ENCODE results near the gene SPDYE9. TPM values are rescaled to one million over a fixed set of nuclear protein-coding genes. Genes with fewer than 3 reads are reported as not detected.
"Not testable (repeated sequence)": the region's sequence is repeated elsewhere in the genome, so short reads cannot be mapped to it uniquely, and the experiment has no call there.

Gene SPDYE9
- total RNA-seq: not detected
- under 1 TPM in 1 of 4 donors, not detected in 3; 0.15 TPM for polyA plus RNA-seq

- H3K27me3 Mint-ChIP-seq; H3K9me3 Mint-ChIP-seq; ATAC-seq (ENCODE audit: low read depth in 2 of 2); H3K36me3 ChIP-seq (ENCODE audit: control insufficient read depth, insufficient read depth, low read length); H3K4me1 Mint-ChIP-seq; H3K9me3 ChIP-seq (ENCODE audit: control insufficient read depth in 2 of 2, low read length in 2 of 2); H3K4me3 Mint-ChIP-seq; H3K27ac ChIP-seq (ENCODE audit: insufficient read depth, low read length, poor library complexity, severe bottlenecking); H3K27ac Mint-ChIP-seq; H3K36me3 Mint-ChIP-seq; DNase-seq; H3K27me3 ChIP-seq (ENCODE audit: control insufficient read depth, insufficient read depth, low read length); H3K4me1 ChIP-seq (ENCODE audit: control insufficient read depth, insufficient read depth, low read length, poor library complexity, severe bottlenecking); H3K4me3 ChIP-seq (ENCODE audit: low read depth, low read length): not testable (repeated sequence)
Measured at GRCh38 chr7:73085938-73086337, at the start of gene SPDYE9. Gene SPDYE9 (minus strand): TSS chr7:73086038. CDS start chr7:73084238, 1,800 bp downstream.

GRCh38 chr7:73134866-73135265 lies 49.0 kb upstream of the SPDYE9 start:
- H3K36me3 Mint-ChIP-seq; H3K9me3 ChIP-seq (ENCODE audit: control insufficient read depth in 2 of 2, low read length in 2 of 2); H3K4me1 ChIP-seq (ENCODE audit: control insufficient read depth, insufficient read depth, low read length, poor library complexity, severe bottlenecking); ATAC-seq (ENCODE audit: low read depth in 2 of 2); H3K4me3 Mint-ChIP-seq; H3K4me3 ChIP-seq (ENCODE audit: low read depth, low read length); H3K27ac Mint-ChIP-seq; H3K27me3 Mint-ChIP-seq; H3K36me3 ChIP-seq (ENCODE audit: control insufficient read depth, insufficient read depth, low read length); H3K27me3 ChIP-seq (ENCODE audit: control insufficient read depth, insufficient read depth, low read length); H3K4me1 Mint-ChIP-seq; H3K27ac ChIP-seq (ENCODE audit: insufficient read depth, low read length, poor library complexity, severe bottlenecking); DNase-seq; H3K9me3 Mint-ChIP-seq: not testable (repeated sequence)

- H3K9me3 ChIP-seq (ENCODE audit: control insufficient read depth in 2 of 2, low read length in 2 of 2); H3K4me3 Mint-ChIP-seq; H3K4me1 Mint-ChIP-seq; H3K4me1 ChIP-seq (ENCODE audit: control insufficient read depth, insufficient read depth, low read length, poor library complexity, severe bottlenecking); H3K9me3 Mint-ChIP-seq; ATAC-seq (ENCODE audit: low read depth in 2 of 2); H3K36me3 Mint-ChIP-seq; DNase-seq; H3K27me3 Mint-ChIP-seq; H3K27me3 ChIP-seq (ENCODE audit: control insufficient read depth, insufficient read depth, low read length); H3K4me3 ChIP-seq (ENCODE audit: low read depth, low read length); H3K27ac ChIP-seq (ENCODE audit: insufficient read depth, low read length, poor library complexity, severe bottlenecking); H3K27ac Mint-ChIP-seq; H3K36me3 ChIP-seq (ENCODE audit: control insufficient read depth, insufficient read depth, low read length): not testable (repeated sequence)
Measured at GRCh38 chr7:73132651-73133217, 46.9 kb upstream of the SPDYE9 start.

GRCh38 chr7:73130612-73131011 lies 44.8 kb upstream of the SPDYE9 start:
- H3K36me3 Mint-ChIP-seq; H3K4me1 Mint-ChIP-seq; H3K27ac Mint-ChIP-seq; H3K27me3 ChIP-seq (ENCODE audit: control insufficient read depth, insufficient read depth, low read length); ATAC-seq (ENCODE audit: low read depth in 2 of 2); H3K9me3 Mint-ChIP-seq; H3K9me3 ChIP-seq (ENCODE audit: control insufficient read depth in 2 of 2, low read length in 2 of 2); H3K27me3 Mint-ChIP-seq; H3K4me1 ChIP-seq (ENCODE audit: control insufficient read depth, insufficient read depth, low read length, poor library complexity, severe bottlenecking); H3K4me3 Mint-ChIP-seq; H3K4me3 ChIP-seq (ENCODE audit: low read depth, low read length); DNase-seq; H3K36me3 ChIP-seq (ENCODE audit: control insufficient read depth, insufficient read depth, low read length); H3K27ac ChIP-seq (ENCODE audit: insufficient read depth, low read length, poor library complexity, severe bottlenecking): not testable (repeated sequence)

- not testable (repeated sequence) for H3K9me3 Mint-ChIP-seq; H3K27ac ChIP-seq (ENCODE audit: insufficient read depth, low read length, poor library complexity, severe bottlenecking); H3K27me3 Mint-ChIP-seq; ATAC-seq (ENCODE audit: low read depth in 2 of 2); H3K9me3 ChIP-seq (ENCODE audit: control insufficient read depth in 2 of 2, low read length in 2 of 2); H3K4me3 ChIP-seq (ENCODE audit: low read depth, low read length); H3K27ac Mint-ChIP-seq; H3K4me3 Mint-ChIP-seq; DNase-seq; H3K36me3 ChIP-seq (ENCODE audit: control insufficient read depth, insufficient read depth, low read length); H3K4me1 Mint-ChIP-seq; H3K27me3 ChIP-seq (ENCODE audit: control insufficient read depth, insufficient read depth, low read length); H3K36me3 Mint-ChIP-seq; H3K4me1 ChIP-seq (ENCODE audit: control insufficient read depth, insufficient read depth, low read length, poor library complexity, severe bottlenecking)
Measured at GRCh38 chr7:73124126-73124525, 38.3 kb upstream of the SPDYE9 start.

- not testable (repeated sequence) for H3K4me3 Mint-ChIP-seq; H3K4me1 Mint-ChIP-seq; H3K9me3 Mint-ChIP-seq; H3K36me3 ChIP-seq (ENCODE audit: control insufficient read depth, insufficient read depth, low read length); H3K27ac ChIP-seq (ENCODE audit: insufficient read depth, low read length, poor library complexity, severe bottlenecking); H3K36me3 Mint-ChIP-seq; DNase-seq; H3K27me3 ChIP-seq (ENCODE audit: control insufficient read depth, insufficient read depth, low read length); H3K27me3 Mint-ChIP-seq; ATAC-seq (ENCODE audit: low read depth in 2 of 2); H3K4me1 ChIP-seq (ENCODE audit: control insufficient read depth, insufficient read depth, low read length, poor library complexity, severe bottlenecking); H3K27ac Mint-ChIP-seq; H3K9me3 ChIP-seq (ENCODE audit: control insufficient read depth in 2 of 2, low read length in 2 of 2); H3K4me3 ChIP-seq (ENCODE audit: low read depth, low read length)
Measured at GRCh38 chr7:73122778-73123447, 37.1 kb upstream of the SPDYE9 start.

- H3K4me1 Mint-ChIP-seq; H3K9me3 ChIP-seq (ENCODE audit: control insufficient read depth in 2 of 2, low read length in 2 of 2); H3K4me1 ChIP-seq (ENCODE audit: control insufficient read depth, insufficient read depth, low read length, poor library complexity, severe bottlenecking); H3K27ac Mint-ChIP-seq; H3K36me3 Mint-ChIP-seq; H3K27me3 Mint-ChIP-seq; H3K4me3 Mint-ChIP-seq; H3K9me3 Mint-ChIP-seq; H3K27me3 ChIP-seq (ENCODE audit: control insufficient read depth, insufficient read depth, low read length); ATAC-seq (ENCODE audit: low read depth in 2 of 2); H3K36me3 ChIP-seq (ENCODE audit: control insufficient read depth, insufficient read depth, low read length); H3K27ac ChIP-seq (ENCODE audit: insufficient read depth, low read length, poor library complexity, severe bottlenecking); DNase-seq; H3K4me3 ChIP-seq (ENCODE audit: low read depth, low read length): not testable (repeated sequence)
Measured at GRCh38 chr7:73118155-73118554, 32.3 kb upstream of the SPDYE9 start.

- H3K36me3 ChIP-seq (ENCODE audit: control insufficient read depth, insufficient read depth, low read length); H3K4me1 ChIP-seq (ENCODE audit: control insufficient read depth, insufficient read depth, low read length, poor library complexity, severe bottlenecking); H3K9me3 Mint-ChIP-seq; H3K27ac Mint-ChIP-seq; H3K4me3 ChIP-seq (ENCODE audit: low read depth, low read length); H3K9me3 ChIP-seq (ENCODE audit: control insufficient read depth in 2 of 2, low read length in 2 of 2); H3K27me3 Mint-ChIP-seq; ATAC-seq (ENCODE audit: low read depth in 2 of 2); DNase-seq; H3K4me1 Mint-ChIP-seq; H3K27me3 ChIP-seq (ENCODE audit: control insufficient read depth, insufficient read depth, low read length); H3K4me3 Mint-ChIP-seq; H3K36me3 Mint-ChIP-seq; H3K27ac ChIP-seq (ENCODE audit: insufficient read depth, low read length, poor library complexity, severe bottlenecking): not testable (repeated sequence)
Measured at GRCh38 chr7:73057811-73058210, 28.0 kb downstream of the SPDYE9 start, which contains the start of gene SPDYE11. Gene SPDYE11 (minus strand): TSS chr7:73057911. CDS start chr7:73056111, 1,800 bp downstream.

All from CD4-positive, CD25-positive, alpha-beta regulatory T cell (primary cell).